ENCODE measurements around the gene NSMCE4A. TPM values are rescaled to one million over a fixed set of nuclear protein-coding genes. Genes with fewer than 3 reads are reported as not detected.
"Not testable (repeated sequence)": the region's sequence is repeated elsewhere in the genome, so short reads cannot be mapped to it uniquely, and the experiment has no call there.

NSMCE4A gene
- polyA plus RNA-seq, 1 donor (not counting 4 experiments of a cell fraction or from before 2014, with no cell fraction given): 52.0 TPM

GRCh38 chr10:121994429-121994941, 19.5 kb upstream of the NSMCE4A start:
- H3K4me3 ChIP-seq (ENCODE audit: control insufficient read depth in 2 of 3, extremely low read depth in 1 of 3, insufficient read depth in 2 of 3, low read depth in 1 of 3, low read length in 3 of 3): no peak overlapping the region
- DNase-seq (ENCODE audit: low read depth, low spot score): no peak
- H3K27me3 ChIP-seq (ENCODE audit: control insufficient read depth, extremely low read depth, insufficient read depth, low read length): no peaks in the 10 kb centered on the region
- H3K9ac ChIP-seq (ENCODE audit: control insufficient read depth, extremely low read depth, insufficient read depth, low read length): no peak overlapping the region
- no peaks in the 10 kb centered on the region for H3K36me3 ChIP-seq (ENCODE audit: control insufficient read depth in 2 of 2, extremely low read depth in 1 of 2, insufficient read depth in 2 of 2, low read length in 2 of 2)
- TF ChIP-seq CTCF (optimal IDR thresholded peaks at IDR 0.05 in 1 of 3, IDR thresholded peaks at IDR 0.05 in 1 of 3, conservative IDR thresholded peaks at IDR 0.05 in 1 of 3; ENCODE audit: extremely low read depth in 1 of 3, insufficient read depth in 2 of 3, low read length in 3 of 3) (no peak), EZH2 (IDR thresholded peaks at IDR 0.05; ENCODE audit: low read length) (no peak)
- H3K79me2 ChIP-seq (ENCODE audit: control insufficient read depth, insufficient read depth, low read length): no peaks in the 10 kb centered on the region
- no peaks in the 10 kb centered on the region for H3K9me3 ChIP-seq (ENCODE audit: control insufficient read depth, low read depth, low read length)
- dilution Hi-C loops (cut with MboI; ENCODE audit: extremely low pct_ligation_motif_present, low sequenced_read_pairs): no loop called here
- no peaks in the 10 kb centered on the region for H3K9me1 ChIP-seq (ENCODE audit: control insufficient read depth, extremely low read depth, insufficient read depth, low read length)
- no peak for FAIRE-seq
- no peak overlapping the region for H3K27ac ChIP-seq (ENCODE audit: control insufficient read depth, insufficient read depth, low read length)
- H2AFZ ChIP-seq (ENCODE audit: control insufficient read depth, low read length): peak overlapping the region; percentile 5
- peak overlapping the region; percentile 10 for H3K4me2 ChIP-seq (ENCODE audit: control insufficient read depth, extremely low read depth, insufficient read depth, low read depth, low read length)
- no peaks in the 10 kb centered on the region for H4K20me1 ChIP-seq (ENCODE audit: control insufficient read depth, extremely low read depth, insufficient read depth, low read length)
- H3K4me1 ChIP-seq (ENCODE audit: control insufficient read depth, extremely low read depth, insufficient read depth, low read length): peaks cover 16% of the 10 kb centered on the region

GRCh38 chr10:121991727-121992126, 16.7 kb upstream of the NSMCE4A start:
- dilution Hi-C loops (cut with MboI; ENCODE audit: extremely low pct_ligation_motif_present, low sequenced_read_pairs); H3K27ac ChIP-seq (ENCODE audit: control insufficient read depth, insufficient read depth, low read length); H3K9me3 ChIP-seq (ENCODE audit: control insufficient read depth, low read depth, low read length); H3K36me3 ChIP-seq (ENCODE audit: control insufficient read depth in 2 of 2, extremely low read depth in 1 of 2, insufficient read depth in 2 of 2, low read length in 2 of 2); H3K4me3 ChIP-seq (ENCODE audit: control insufficient read depth in 2 of 3, extremely low read depth in 1 of 3, insufficient read depth in 2 of 3, low read depth in 1 of 3, low read length in 3 of 3); H4K20me1 ChIP-seq (ENCODE audit: control insufficient read depth, extremely low read depth, insufficient read depth, low read length); H3K79me2 ChIP-seq (ENCODE audit: control insufficient read depth, insufficient read depth, low read length); H3K4me2 ChIP-seq (ENCODE audit: control insufficient read depth, extremely low read depth, insufficient read depth, low read depth, low read length); DNase-seq (ENCODE audit: low read depth, low spot score); FAIRE-seq; H2AFZ ChIP-seq (ENCODE audit: control insufficient read depth, low read length); H3K9me1 ChIP-seq (ENCODE audit: control insufficient read depth, extremely low read depth, insufficient read depth, low read length); H3K27me3 ChIP-seq (ENCODE audit: control insufficient read depth, extremely low read depth, insufficient read depth, low read length); H3K9ac ChIP-seq (ENCODE audit: control insufficient read depth, extremely low read depth, insufficient read depth, low read length): not testable (repeated sequence)
- H3K4me1 ChIP-seq (ENCODE audit: control insufficient read depth, extremely low read depth, insufficient read depth, low read length): peaks cover 16% of the 10 kb centered on the region
